Esophagus (tissue), 2 donors: Measurements from ENCODE around the gene PRELP. TPM values are rescaled to one million over a fixed set of nuclear protein-coding genes. Genes with fewer than 3 reads are reported as not detected.
"Not testable (repeated sequence)": the region's sequence is repeated elsewhere in the genome, so short reads cannot be mapped to it uniquely, and the experiment has no call there.

Experiments
- H3K27ac ChIP-seq, 2 donors: one replicate each; pipeline ENCODE4 v1.5.1; 2013; ENCODE audit warnings: low read depth in 2 of 2, mild to moderate bottlenecking in 2 of 2, inconsistent platforms in 1 of 2, low read length in 1 of 2, moderate library complexity in 1 of 2
- H3K27me3 ChIP-seq, 2 donors: one replicate each; pipeline ENCODE4 v1.6.1; 2013; ENCODE audit warnings: low read length in 2 of 2, control low read depth in 1 of 2, mild to moderate bottlenecking in 1 of 2; ENCODE audit not compliant: insufficient read depth in 2 of 2, control insufficient read depth in 1 of 2
- H3K36me3 ChIP-seq, 2 donors: one replicate each; pipeline ENCODE4 v1.6.1; 2013; ENCODE audit warnings: low read length in 1 of 2; ENCODE audit not compliant: control insufficient read depth in 2 of 2, insufficient read depth in 2 of 2
- H3K4me1 ChIP-seq, 2 donors: one replicate each; pipeline ENCODE4 v1.6.1; 2013; ENCODE audit warnings: low read length in 1 of 2; ENCODE audit not compliant: control insufficient read depth in 2 of 2, insufficient read depth in 2 of 2
- H3K4me3 ChIP-seq, 2 donors: one replicate each; pipeline ENCODE4 v1.5.1; 2013; ENCODE audit warnings: low read length in 2 of 2, mild to moderate bottlenecking in 2 of 2, low read depth in 1 of 2, moderate library complexity in 1 of 2
- H3K9me3 ChIP-seq, 2 donors: one replicate each; pipeline ENCODE4 v1.6.1; 2013; ENCODE audit warnings: mild to moderate bottlenecking in 2 of 2, low read depth in 1 of 2, low read length in 1 of 2, moderate library complexity in 1 of 2; ENCODE audit not compliant: control insufficient read depth in 2 of 2, insufficient read depth in 1 of 2
- WGBS, 2 donors: extraction: QIAGEN DNeasy Blood & Tissue Kit; methylation state at CpG; one replicate each; pipeline ENCODE4 v1.1.7; 2013; 5-methylcytosine and 5-hydroxymethylcytosine counted together
- polyA plus RNA-seq, 2 donors: library from polyadenylated mRNA; stranded (reverse); fragments of 200-250 nt; gene quantifications; one replicate each; pipeline ENCODE4 v1.2.3, GENCODE V29; 2013
- donor health status: healthy with polysubstance abuse.
- donor health status: Bipolar disorder and iron deficiency.

PRELP gene
- polyA plus RNA-seq, 2 donors = 6.5 to 27.8 TPM

GRCh38 chr1:203441766-203442165, 33.8 kb upstream of the PRELP start:
- no peaks in the 10 kb centered on the region for H3K4me1 ChIP-seq
- 79 to 83% methylated on average over 9 of the region's 9 CpGs for WGBS, 2 donors
- H3K27me3 ChIP-seq = no peaks in the 10 kb centered on the region
- no peaks in the 10 kb centered on the region for H3K36me3 ChIP-seq
- H3K9me3 ChIP-seq = no peaks in the 10 kb centered on the region
- H3K4me3 ChIP-seq = no peak overlapping the region
- peak overlapping the region in 1 of 2 donors; percentile 35 for H3K27ac ChIP-seq

- Histone ChIP-seq H3K27ac (no peak overlapping the region), H3K27me3 (no peaks in the 10 kb centered on the region), H3K36me3 (no peaks in the 10 kb centered on the region), H3K4me3 (no peak overlapping the region), H3K9me3 (no peaks in the 10 kb centered on the region), H3K4me1 (no peaks in the 10 kb centered on the region)
- whole genome bisulfite sequencing, 2 donors = 70 to 75% methylated on average over 7 of the region's 7 CpGs
Measured at GRCh38 chr1:203442821-203443220, 32.8 kb upstream of the PRELP start.

GRCh38 chr1:203443296-203443695, 32.3 kb upstream of the PRELP start:
- 77 to 79% methylated on average over 2 of the region's 2 CpGs for WGBS, 2 donors
- H3K4me3 ChIP-seq = no peak overlapping the region
- H3K27ac ChIP-seq = no peak overlapping the region
- no peaks in the 10 kb centered on the region for H3K4me1 ChIP-seq
- no peaks in the 10 kb centered on the region for H3K9me3 ChIP-seq
- no peaks in the 10 kb centered on the region for H3K36me3 ChIP-seq
- H3K27me3 ChIP-seq = no peaks in the 10 kb centered on the region

GRCh38 chr1:203444171-203444576, 31.4 kb upstream of the PRELP start:
- H3K4me3 ChIP-seq = no peak overlapping the region
- H3K9me3 ChIP-seq = no peaks in the 10 kb centered on the region
- WGBS, 2 donors = 91 to 95% methylated on average over 1 of the region's 1 CpG
- H3K4me1 ChIP-seq = no peaks in the 10 kb centered on the region
- no peaks in the 10 kb centered on the region for H3K36me3 ChIP-seq
- H3K27me3 ChIP-seq = no peaks in the 10 kb centered on the region
- H3K27ac ChIP-seq = no peak overlapping the region

- H3K4me1 ChIP-seq = no peaks in the 10 kb centered on the region
- no peaks in the 10 kb centered on the region for H3K27me3 ChIP-seq
- no peak overlapping the region for H3K27ac ChIP-seq
- WGBS, 2 donors = 78 to 81% methylated on average over 2 of the region's 2 CpGs
- H3K36me3 ChIP-seq = no peaks in the 10 kb centered on the region
- H3K4me3 ChIP-seq = no peak overlapping the region
- no peaks in the 10 kb centered on the region for H3K9me3 ChIP-seq
Measured at GRCh38 chr1:203447151-203447550, 28.5 kb upstream of the PRELP start.

GRCh38 chr1:203447598-203447997, 28.0 kb upstream of the PRELP start:
- H3K4me1 ChIP-seq, H3K4me3 ChIP-seq, H3K27me3 ChIP-seq, H3K36me3 ChIP-seq, H3K9me3 ChIP-seq, H3K27ac ChIP-seq: not testable (repeated sequence)
- WGBS, 2 donors = 83 to 91% methylated on average over 1 of the region's 1 CpG

GRCh38 chr1:203448521-203449061, 27.0 kb upstream of the PRELP start:
- Histone ChIP-seq H3K4me3 (no peak overlapping the region), H3K9me3 (no peaks in the 10 kb centered on the region), H3K27me3 (no peaks in the 10 kb centered on the region), H3K36me3 (no peaks in the 10 kb centered on the region), H3K4me1 (no peaks in the 10 kb centered on the region), H3K27ac (peak overlapping the region in 1 of 2 donors; percentile 22)
- WGBS, 2 donors = 76 to 77% methylated on average over 9 of the region's 9 CpGs

- WGBS, 2 donors = 51 to 63% methylated on average over 1 of the region's 1 CpG
- Histone ChIP-seq H3K27me3 (no peaks in the 10 kb centered on the region), H3K9me3 (no peaks in the 10 kb centered on the region), H3K36me3 (no peaks in the 10 kb centered on the region), H3K4me3 (no peak overlapping the region), H3K4me1 (no peaks in the 10 kb centered on the region), H3K27ac (no peak overlapping the region)
Measured at GRCh38 chr1:203450001-203450400, 25.6 kb upstream of the PRELP start.

GRCh38 chr1:203450479-203451149, 25.0 kb upstream of the PRELP start:
- Histone ChIP-seq H3K4me1 (no peaks in the 10 kb centered on the region), H3K27me3 (no peaks in the 10 kb centered on the region), H3K27ac (no peak overlapping the region), H3K4me3 (no peak overlapping the region), H3K9me3 (no peaks in the 10 kb centered on the region), H3K36me3 (no peaks in the 10 kb centered on the region)
- WGBS, 2 donors = 64 to 70% methylated on average over 17 of the region's 17 CpGs
